Adrenal gland (tissue), 12 donors: ENCODE data around the gene ORC5. TPM values are rescaled to one million over a fixed set of nuclear protein-coding genes. Genes with fewer than 3 reads are reported as not detected.
A peak's percentile ranks its signal among the peaks of the same experiment; 100 is the strongest.

Experiments
- DNase-seq, 7 donors: peaks; one replicate each; pipeline ENCODE4 v3.0.0-alpha.2; 2019 to 2020
- H3K27ac ChIP-seq, 5 donors: fragments of 200-600 bp; sonication (generic) in 4 of 5; 1 replicate in 3 of 5; 2 replicates in 2 of 5; pipeline versions ENCODE4 v1.5.1 to v1.8.0; 2016 to 2020; ENCODE audit warnings: mild to moderate bottlenecking in 1 of 5
- H3K27me3 ChIP-seq: fragments of 200-600 bp; 2 replicates; pipeline ENCODE4 v1.8.0; 2021
- H3K36me3 ChIP-seq, 2 donors: fragments of 200-600 bp; replicated peaks in 1 of 2; 1 replicate in 1 of 2; 2 replicates in 1 of 2; pipeline versions ENCODE4 v1.5.1 to v1.8.0; 2018 to 2022
- H3K4me1 ChIP-seq, 2 donors: fragments of 200-600 bp; replicated peaks in 1 of 2; 1 replicate in 1 of 2; 2 replicates in 1 of 2; pipeline versions ENCODE4 v1.5.1 to v1.8.0; 2018 to 2021
- H3K4me3 ChIP-seq, 4 donors: fragments of 200-600 bp; sonication (generic) in 3 of 4; one replicate each; pipeline ENCODE4 v1.5.1; 2016 to 2018
- H3K9me3 ChIP-seq, 3 donors: fragments of 200-600 bp; sonication (generic) in 1 of 3; replicated peaks in 1 of 3; 1 replicate in 2 of 3; 2 replicates in 1 of 3; pipeline versions ENCODE4 v1.5.1 to v1.8.0; 2016 to 2021
- CTCF ChIP-seq, 6 experiments: fragments of 450-650 bp in 4 of 6; fragments of 200-600 bp in 2 of 6; sonication (generic) in 1 of 6; IDR thresholded peaks; 1 replicate in 5 of 6; 2 replicates in 1 of 6; pipeline versions ENCODE4 v1.5.1 to v1.8.0; 2016 to 2021; ENCODE audit warnings: antibody characterized with exemption in 6 of 6, mild to moderate bottlenecking in 2 of 6, moderate library complexity in 1 of 6
- POLR2A ChIP-seq, 2 donors: fragments of 450-650 bp; IDR thresholded peaks; one replicate each; pipeline ENCODE4 v1.6.1; 2017; ENCODE audit warnings: antibody characterized with exemption in 2 of 2, mild to moderate bottlenecking in 2 of 2, moderate library complexity in 1 of 2
- WGBS, 4 donors: extraction: QIAGEN DNeasy Blood & Tissue Kit in 2 of 4; methylation state at CpG; one replicate each; pipeline versions ENCODE4 v1.1.5 to v1.1.7; 2013 to 2017; 5-methylcytosine and 5-hydroxymethylcytosine counted together
- intact Hi-C, 2 donors: fragments of 100-400 bp; cut with DNase I; formaldehyde crosslinking; loops; one replicate each; pipeline versions ENCODE4 v1.14.1 to v1.15.0; 2022 to 2023
- polyA plus RNA-seq, 3 donors: library from polyadenylated mRNA; stranded (reverse); fragments of 200-250 nt in 2 of 3; fragments of 350-450 nt in 1 of 3; fragmentation: Illumina TruSeq in 1 of 3; extraction: RNeasy Lipid Tissue Mini Kit (QIAGEN cat#74804) in 1 of 3; gene quantifications; one replicate each; pipeline ENCODE4 v1.2.3, GENCODE V29; 2013 to 2014
- total RNA-seq, 9 donors: library from RNA; depleted of rRNA in 4 of 9; stranded (reverse); fragments of >200 nt in 4 of 9; fragments of 120-200 nt in 1 of 9; fragmentation: NEBNext Ultra II Directional in 1 of 9; extraction: Animal tissue kit (Norgen Biotek cat#: 25700) in 1 of 9; gene quantifications; one replicate each; pipeline versions ENCODE4 v1.1.0 to v1.2.4, GENCODE V29; 2013 to 2023
- donor health status: healthy with polysubstance abuse.
- donor health status: Bipolar disorder and iron deficiency.
- donor health status: DM: yes; HTN: yes; CAD: no.
- donor health status: DM: no; HTN: no; CAD: no.
- donor health status: DM: no; HTN: no; CAD: no.
- donor health status: DM: yes; HTN: yes; CAD: no.

The ORC5 gene
- total and polyA plus RNA-seq, 12 donors: 4.5 to 97.7 (median 18.6) TPM

- Histone ChIP-seq H3K36me3 (peaks cover 0 to 5% of the 10 kb centered on the region in 2 donors), H3K27ac (no peak overlapping the region), H3K4me3 (no peak overlapping the region), H3K9me3 (no peaks in the 10 kb centered on the region), H3K27me3 (no peaks in the 10 kb centered on the region), H3K4me1 (no peaks in the 10 kb centered on the region)
- intact Hi-C loops: loop anchor here in 1 of 2 donors (5.0 kb wide), 1 partner anchor 590 kb away; no protein-coding TSS in a partner anchor
- WGBS, 4 donors: 80 to 81% (median 80%) methylated on average over 6 of the region's 6 CpGs
- TF ChIP-seq CTCF (IDR thresholded peaks at IDR 0.05) (no peak), POLR2A (IDR thresholded peaks at IDR 0.05) (no peak)
- no peak for DNase-seq
Measured at GRCh38 chr7:104162081-104162480, 45.7 kb downstream of the ORC5 start.

GRCh38 chr7:104161244-104161643 lies 46.6 kb downstream of the ORC5 start:
- DNase-seq: peak in 6 of 7 donors; percentile 45 to 71 (median 62)
- WGBS, 4 donors: 48 to 59% (median 53%) methylated on average over 3 of the region's 3 CpGs
- no peak overlapping the region for H3K27ac ChIP-seq
- TF ChIP-seq POLR2A (IDR thresholded peaks at IDR 0.05) (no peak), CTCF (IDR thresholded peaks at IDR 0.05) (no peak)
- intact Hi-C loops: loop anchor here in 1 of 2 donors (5.0 kb wide), 1 partner anchor 589 kb away; no protein-coding TSS in a partner anchor
- H3K4me1 ChIP-seq: no peaks in the 10 kb centered on the region
- no peaks in the 10 kb centered on the region for H3K27me3 ChIP-seq
- no peak overlapping the region for H3K4me3 ChIP-seq
- H3K9me3 ChIP-seq: no peaks in the 10 kb centered on the region
- peaks cover 0 to 5% of the 10 kb centered on the region in 2 donors for H3K36me3 ChIP-seq

DNA sequence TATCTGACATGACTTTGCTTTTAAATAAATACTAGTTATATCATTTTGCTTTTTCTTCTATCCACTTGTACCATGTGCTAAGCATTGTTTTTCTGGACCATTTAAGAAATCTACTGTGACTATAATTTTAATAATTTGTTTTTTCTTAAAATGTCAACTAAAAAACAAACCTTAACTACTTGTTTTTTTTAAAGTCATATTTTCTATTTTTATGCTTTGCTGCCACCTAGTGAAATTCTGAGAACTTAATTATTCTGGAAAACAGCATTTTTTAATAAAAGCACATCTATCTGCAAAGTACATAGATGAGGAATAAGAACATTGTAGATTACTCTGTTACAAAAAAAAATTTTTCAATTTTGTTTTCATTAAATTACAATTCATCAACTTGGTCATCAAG lies 47.4 kb downstream of the ORC5 start:
- H3K27me3 ChIP-seq: no peaks in the 10 kb centered on the region
- peaks cover 0 to 5% of the 10 kb centered on the region in 2 donors for H3K36me3 ChIP-seq
- no peak overlapping the region for H3K27ac ChIP-seq
- no peaks in the 10 kb centered on the region for H3K4me1 ChIP-seq
- no peaks in the 10 kb centered on the region for H3K9me3 ChIP-seq
- no peak for DNase-seq
- intact Hi-C loops: loop anchor here in 1 of 2 donors (5.0 kb wide), 1 partner anchor 588 kb away; no protein-coding TSS in a partner anchor
- TF ChIP-seq POLR2A (IDR thresholded peaks at IDR 0.05) (no peak), CTCF (IDR thresholded peaks at IDR 0.05) (peak; percentile 11 to 55 (median 40))
- H3K4me3 ChIP-seq: no peak overlapping the region

- WGBS, 4 donors: 18 to 25% (median 22%) methylated on average over 2 of the region's 2 CpGs
Measured at GRCh38 chr7:104156842-104157277, 51.0 kb downstream of the ORC5 start.

More at GRCh38 chr7:104156842-104157277, 51.0 kb downstream of the ORC5 start:
- no peak for DNase-seq
- H3K9me3 ChIP-seq: no peaks in the 10 kb centered on the region
- H3K36me3 ChIP-seq: no peaks in the 10 kb centered on the region
- no peaks in the 10 kb centered on the region for H3K27me3 ChIP-seq
- TF ChIP-seq CTCF (IDR thresholded peaks at IDR 0.05) (peak; percentile 35 to 62 (median 41)), POLR2A (IDR thresholded peaks at IDR 0.05) (no peak)
- intact Hi-C loops: no loop called here
- H3K27ac ChIP-seq: no peak overlapping the region
- no peaks in the 10 kb centered on the region for H3K4me1 ChIP-seq
- no peak overlapping the region for H3K4me3 ChIP-seq
